GM12864 (cell line): ENCODE data around the gene AKAP13.

ENCODE experiments used
- DNase-seq: peaks from one replicate; pipeline ENCODE4 v3.0.0-alpha.2; 2011; ENCODE audit warnings: low read depth
- H3K4me3 ChIP-seq: 2 replicates; pipeline ENCODE4 v1.5.1; 2011; ENCODE audit warnings: mild to moderate bottlenecking, low read depth, low read length, control low read depth
- CTCF ChIP-seq: IDR thresholded peaks from 2 replicates; pipeline ENCODE4 v1.5.1; 2011; ENCODE audit warnings: low read depth, mild to moderate bottlenecking, moderate library complexity, low read length, control low read depth, inconsistent platforms; ENCODE audit errors: missing control alignments

AKAP13 gene

GRCh38 chr15:85762039-85762755 lies 381.8 kb downstream of the AKAP13 start:
- no peak for TF ChIP-seq CTCF
- no peak for DNase-seq
- H3K4me3 ChIP-seq = no peak overlapping the region

DNA sequence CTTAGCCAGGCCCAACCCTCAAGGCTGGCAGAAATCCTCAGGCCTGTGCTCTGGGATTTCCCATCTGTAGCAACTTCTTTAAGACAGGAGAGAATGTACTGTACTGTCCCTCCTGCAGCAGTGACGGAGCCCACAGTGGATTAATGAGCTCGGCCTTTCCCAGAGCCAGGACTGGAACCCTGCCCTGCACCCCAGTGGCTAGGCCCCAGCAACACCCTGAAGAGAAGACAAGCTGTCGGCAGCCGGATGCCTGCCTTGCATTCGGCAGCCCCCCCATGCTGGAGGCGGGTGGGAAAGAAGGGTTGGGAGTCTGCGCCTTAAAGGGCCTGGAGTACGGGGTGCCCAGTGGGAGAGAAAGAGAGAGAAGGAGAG lies 382.3 kb downstream of the AKAP13 start:
- H3K4me3 ChIP-seq = no peak overlapping the region
- no peak for DNase-seq
- no peak for TF ChIP-seq CTCF

- TF ChIP-seq CTCF = no peak
- H3K4me3 ChIP-seq = no peak overlapping the region
- DNase-seq = no peak
Observed at GRCh38 chr15:85763157-85763556, 382.8 kb downstream of the AKAP13 start.

- DNase-seq = no peak
- H3K4me3 ChIP-seq = no peak overlapping the region
- no peak for TF ChIP-seq CTCF
Observed at GRCh38 chr15:85763673-85764633, 383.6 kb downstream of the AKAP13 start.

DNA sequence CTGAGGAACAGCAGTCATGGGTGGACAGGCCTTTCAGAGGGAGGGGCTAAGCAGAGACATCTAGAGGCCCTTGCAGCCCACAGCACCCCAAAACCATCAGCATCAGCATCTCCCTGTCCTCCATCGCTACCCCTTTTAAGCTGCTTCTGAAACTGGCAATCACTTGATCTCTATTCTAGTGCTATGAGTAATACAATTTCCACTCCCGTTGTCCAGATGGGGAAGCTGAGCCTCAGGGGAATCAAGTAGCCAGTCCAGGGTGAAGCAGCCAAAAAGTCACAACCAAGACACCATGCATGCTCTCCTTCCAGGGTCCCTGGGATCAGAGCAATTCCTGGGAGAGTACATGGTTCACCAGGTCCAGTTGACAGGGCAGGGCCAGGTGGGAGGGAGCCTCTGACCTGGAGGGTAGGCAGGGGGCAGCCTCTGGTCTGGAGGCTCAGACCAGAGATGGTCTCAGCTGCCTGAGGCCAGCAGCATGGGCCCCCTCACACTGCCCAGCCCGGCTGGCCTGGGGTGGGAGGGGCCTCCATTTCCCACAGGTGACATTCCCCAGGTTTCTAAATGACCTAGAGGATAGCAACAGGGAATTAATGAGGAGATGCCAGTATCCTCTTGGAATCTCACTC lies 384.4 kb downstream of the AKAP13 start:
- H3K4me3 ChIP-seq = no peak overlapping the region
- no peak for DNase-seq
- TF ChIP-seq CTCF = no peak

DNA sequence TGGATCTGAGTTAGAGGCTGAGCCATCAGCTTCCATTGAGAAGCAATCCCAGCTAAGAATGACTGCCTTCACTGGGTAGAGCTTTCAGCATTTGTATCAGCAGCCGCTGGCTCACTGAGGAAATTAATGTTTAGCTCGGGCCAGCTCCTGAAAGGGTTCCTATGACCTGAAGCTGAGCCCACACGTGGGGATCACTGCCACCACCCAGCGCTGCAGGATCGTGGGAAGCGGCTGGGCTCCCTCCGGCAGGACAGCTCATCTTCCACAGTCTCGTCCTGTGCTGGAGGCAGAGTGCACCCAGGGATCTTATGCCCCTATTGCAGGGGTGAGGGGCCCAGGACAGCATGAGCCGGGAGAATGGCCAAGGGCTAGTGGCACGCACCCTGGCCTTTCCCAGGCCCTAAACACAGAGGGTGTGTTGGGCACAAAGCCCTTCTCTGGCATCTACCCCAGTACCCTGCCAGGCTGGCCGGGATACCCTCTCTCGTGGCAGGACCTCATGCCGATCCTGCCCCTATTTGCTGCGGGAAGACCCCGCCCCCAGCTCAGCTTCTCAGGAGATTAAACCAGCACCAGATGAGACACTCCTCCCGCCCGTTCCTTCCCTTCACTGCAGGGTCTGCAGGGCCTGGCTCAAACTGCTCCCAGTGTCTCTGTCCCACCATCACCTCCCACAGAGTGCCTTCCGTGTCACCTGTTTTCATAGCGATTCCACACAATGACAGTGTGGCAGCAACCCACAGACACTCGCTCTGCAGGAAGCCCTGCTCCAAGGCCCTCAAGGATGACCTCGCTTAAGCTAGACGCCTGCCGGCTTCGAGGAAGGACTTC lies 385.8 kb downstream of the AKAP13 start:
- H3K4me3 ChIP-seq = no peak overlapping the region
- no peak for TF ChIP-seq CTCF
- no peak for DNase-seq
